ENCODE measurements around the gene PUS7L. TPM values are rescaled to one million over a fixed set of nuclear protein-coding genes. Genes with fewer than 3 reads are reported as not detected.

PUS7L gene
- total RNA-seq, 4 donors from 2014 or later, result 5.2 to 8.7 (median 6.7) TPM

DNA sequence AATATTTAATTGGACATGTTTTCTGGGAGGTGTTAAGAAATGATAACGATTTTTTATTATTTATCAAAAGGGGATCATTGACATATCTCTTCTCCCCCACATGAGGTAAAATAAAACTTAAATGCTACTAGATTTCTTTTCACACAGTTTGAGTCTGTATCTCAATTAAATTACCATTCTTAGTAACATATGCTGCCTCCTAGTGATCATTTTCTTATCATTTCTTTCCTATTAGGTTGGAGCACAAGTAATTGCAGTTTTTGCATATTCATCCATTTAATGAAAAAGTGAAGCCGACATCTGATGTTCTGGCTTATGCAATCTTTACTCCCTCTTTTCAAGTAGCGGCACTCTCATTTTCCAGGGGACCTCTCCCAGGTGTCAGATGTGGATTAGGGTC, 24.9 kb downstream of the PUS7L start:
- 95% methylated on average over 3 of the region's 3 CpGs for WGBS
- peaks cover 9 to 46% (median 22%) of the 10 kb centered on the region in 4 donors for H3K36me3 ChIP-seq
- TF ChIP-seq EP300 (IDR thresholded peaks at IDR 0.05) (no peak), POLR2AphosphoS5 (IDR thresholded peaks at IDR 0.05) (no peak), POLR2A (IDR thresholded peaks at IDR 0.05; ENCODE audit: low read depth) (no peak)
- TF ChIP-seq, protein P1, sequence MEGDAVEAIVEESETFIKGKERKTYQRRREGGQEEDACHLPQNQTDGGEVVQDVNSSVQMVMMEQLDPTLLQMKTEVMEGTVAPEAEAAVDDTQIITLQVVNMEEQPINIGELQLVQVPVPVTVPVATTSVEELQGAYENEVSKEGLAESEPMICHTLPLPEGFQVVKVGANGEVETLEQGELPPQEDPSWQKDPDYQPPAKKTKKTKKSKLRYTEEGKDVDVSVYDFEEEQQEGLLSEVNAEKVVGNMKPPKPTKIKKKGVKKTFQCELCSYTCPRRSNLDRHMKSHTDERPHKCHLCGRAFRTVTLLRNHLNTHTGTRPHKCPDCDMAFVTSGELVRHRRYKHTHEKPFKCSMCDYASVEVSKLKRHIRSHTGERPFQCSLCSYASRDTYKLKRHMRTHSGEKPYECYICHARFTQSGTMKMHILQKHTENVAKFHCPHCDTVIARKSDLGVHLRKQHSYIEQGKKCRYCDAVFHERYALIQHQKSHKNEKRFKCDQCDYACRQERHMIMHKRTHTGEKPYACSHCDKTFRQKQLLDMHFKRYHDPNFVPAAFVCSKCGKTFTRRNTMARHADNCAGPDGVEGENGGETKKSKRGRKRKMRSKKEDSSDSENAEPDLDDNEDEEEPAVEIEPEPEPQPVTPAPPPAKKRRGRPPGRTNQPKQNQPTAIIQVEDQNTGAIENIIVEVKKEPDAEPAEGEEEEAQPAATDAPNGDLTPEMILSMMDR (IDR thresholded peaks at IDR 0.05), result no peak
- H3K9me3 ChIP-seq, result no peaks in the 10 kb centered on the region
- DNase-seq (ENCODE audit: extremely low spot score), result no peak
- H3K27ac ChIP-seq (replicated peaks in 1 of 4), result no peak overlapping the region
- intact Hi-C loops (cut with DNase I), result no loop called here
- no peak overlapping the region for H3K4me3 ChIP-seq
- H3K4me1 ChIP-seq, result no peaks in the 10 kb centered on the region
- no peaks in the 10 kb centered on the region for H3K27me3 ChIP-seq

GRCh38 chr12:43730283-43730682, 28.3 kb downstream of the PUS7L start:
- H3K27me3 ChIP-seq, result no peaks in the 10 kb centered on the region
- intact Hi-C loops (cut with DNase I), result no loop called here
- TF ChIP-seq EP300 (IDR thresholded peaks at IDR 0.05) (no peak), POLR2AphosphoS5 (IDR thresholded peaks at IDR 0.05) (no peak), POLR2A (IDR thresholded peaks at IDR 0.05; ENCODE audit: low read depth) (no peak)
- TF ChIP-seq, protein P1 (IDR thresholded peaks at IDR 0.05), result no peak
- no peak for DNase-seq (ENCODE audit: extremely low spot score)
- 81% methylated on average over 4 of the region's 4 CpGs for WGBS
- H3K27ac ChIP-seq (replicated peaks in 1 of 4), result no peak overlapping the region
- peaks cover 0 to 31% (median 11%) of the 10 kb centered on the region in 4 donors for H3K36me3 ChIP-seq
- H3K4me1 ChIP-seq, result no peaks in the 10 kb centered on the region
- H3K4me3 ChIP-seq, result no peak overlapping the region
- no peaks in the 10 kb centered on the region for H3K9me3 ChIP-seq

- Histone ChIP-seq H3K9me3 (no peaks in the 10 kb centered on the region), H3K4me3 (no peak overlapping the region), H3K36me3 (peaks cover 0 to 27% (median 5%) of the 10 kb centered on the region in 4 donors), H3K4me1 (no peaks in the 10 kb centered on the region), H3K27me3 (no peaks in the 10 kb centered on the region), H3K27ac (replicated peaks in 1 of 4) (no peak overlapping the region)
- intact Hi-C loops (cut with DNase I), result no loop called here
- TF ChIP-seq, protein P1 (IDR thresholded peaks at IDR 0.05), result no peak
- TF ChIP-seq POLR2A (IDR thresholded peaks at IDR 0.05; ENCODE audit: low read depth) (no peak), EP300 (IDR thresholded peaks at IDR 0.05) (no peak), POLR2AphosphoS5 (IDR thresholded peaks at IDR 0.05) (no peak)
- WGBS, result 88% methylated on average over 1 of the region's 1 CpG
- no peak for DNase-seq (ENCODE audit: extremely low spot score)
Observed at GRCh38 chr12:43728698-43729097, 29.9 kb downstream of the PUS7L start.

DNA sequence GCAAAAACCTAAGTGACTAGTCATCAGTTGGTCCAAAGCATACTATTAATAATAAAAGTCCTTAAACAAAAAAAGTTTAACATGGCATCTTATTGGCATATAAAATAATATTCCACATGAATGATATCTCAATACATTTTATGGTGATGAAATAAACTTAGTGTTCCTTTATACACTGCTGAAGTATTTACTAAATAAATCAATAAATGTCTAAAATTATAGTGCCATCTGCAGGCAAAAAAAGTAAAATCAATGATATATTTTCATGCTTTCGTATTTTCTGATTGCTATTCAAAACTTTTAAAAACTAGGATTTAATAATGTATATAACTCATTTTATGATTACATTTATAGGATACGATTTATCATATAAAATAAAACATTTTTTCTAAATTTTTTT, 30.5 kb downstream of the PUS7L start:
- H3K27ac ChIP-seq (replicated peaks in 1 of 4), result no peak overlapping the region
- 46% methylated on average over 2 of the region's 2 CpGs for WGBS
- no peak for DNase-seq (ENCODE audit: extremely low spot score)
- no peaks in the 10 kb centered on the region for H3K27me3 ChIP-seq
- TF ChIP-seq, protein P1 (IDR thresholded peaks at IDR 0.05), result peak in 1 of 3 experiments; percentile 16
- no peak for TF ChIP-seq POLR2A (IDR thresholded peaks at IDR 0.05; ENCODE audit: low read depth)
- H3K4me1 ChIP-seq, result no peaks in the 10 kb centered on the region
- no peak overlapping the region for H3K4me3 ChIP-seq
- peaks cover 0 to 24% (median 5%) of the 10 kb centered on the region in 4 donors for H3K36me3 ChIP-seq
- H3K9me3 ChIP-seq, result no peaks in the 10 kb centered on the region
- intact Hi-C loops (cut with DNase I), result no loop called here

DNA sequence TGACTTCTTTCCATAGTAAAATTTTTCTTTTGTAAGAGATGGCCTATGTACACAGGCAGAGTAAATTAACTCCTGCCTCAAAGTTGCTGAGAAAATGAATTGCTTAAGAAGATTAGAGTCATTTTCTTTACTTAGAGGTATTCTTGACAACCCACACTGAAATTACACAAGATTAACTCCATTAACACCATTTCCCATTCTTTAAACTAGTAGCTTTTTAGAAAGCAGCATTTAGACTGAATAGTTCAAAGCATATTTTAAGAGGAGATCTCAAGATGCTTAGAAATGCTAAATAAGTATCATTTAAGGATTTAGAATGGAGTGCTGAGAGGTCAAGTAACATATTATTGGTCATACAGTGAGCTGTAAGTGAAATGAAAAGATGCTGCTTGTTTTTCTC, 35.5 kb downstream of the PUS7L start:
- DNase-seq (ENCODE audit: extremely low spot score), result no peak
- H3K27ac ChIP-seq (replicated peaks in 1 of 4), result no peak overlapping the region
- H3K4me3 ChIP-seq, result no peak overlapping the region
- no peaks in the 10 kb centered on the region for H3K4me1 ChIP-seq
- H3K27me3 ChIP-seq, result no peaks in the 10 kb centered on the region
- TF ChIP-seq EP300 (IDR thresholded peaks at IDR 0.05) (no peak), POLR2AphosphoS5 (IDR thresholded peaks at IDR 0.05) (no peak), POLR2A (IDR thresholded peaks at IDR 0.05; ENCODE audit: low read depth) (no peak)
- TF ChIP-seq, protein P1 (IDR thresholded peaks at IDR 0.05), result no peak
- intact Hi-C loops (cut with DNase I), result no loop called here
- peaks cover 0 to 4% (median 0%) of the 10 kb centered on the region in 4 donors for H3K36me3 ChIP-seq
- H3K9me3 ChIP-seq, result no peaks in the 10 kb centered on the region

All from esophagus muscularis mucosa (tissue), 4 donors.